Epidermal melanocyte (primary cell): ENCODE measurements around the gene MRPL36.
"Not testable (repeated sequence)": the region's sequence is repeated elsewhere in the genome, so short reads cannot be mapped to it uniquely, and the experiment has no call there.

Source experiments
- DNase-seq: peaks from one replicate; pipeline ENCODE4 v3.0.0; 2011; ENCODE audit warnings: low spot score; ENCODE audit not compliant: insufficient read length

MRPL36 gene

DNA sequence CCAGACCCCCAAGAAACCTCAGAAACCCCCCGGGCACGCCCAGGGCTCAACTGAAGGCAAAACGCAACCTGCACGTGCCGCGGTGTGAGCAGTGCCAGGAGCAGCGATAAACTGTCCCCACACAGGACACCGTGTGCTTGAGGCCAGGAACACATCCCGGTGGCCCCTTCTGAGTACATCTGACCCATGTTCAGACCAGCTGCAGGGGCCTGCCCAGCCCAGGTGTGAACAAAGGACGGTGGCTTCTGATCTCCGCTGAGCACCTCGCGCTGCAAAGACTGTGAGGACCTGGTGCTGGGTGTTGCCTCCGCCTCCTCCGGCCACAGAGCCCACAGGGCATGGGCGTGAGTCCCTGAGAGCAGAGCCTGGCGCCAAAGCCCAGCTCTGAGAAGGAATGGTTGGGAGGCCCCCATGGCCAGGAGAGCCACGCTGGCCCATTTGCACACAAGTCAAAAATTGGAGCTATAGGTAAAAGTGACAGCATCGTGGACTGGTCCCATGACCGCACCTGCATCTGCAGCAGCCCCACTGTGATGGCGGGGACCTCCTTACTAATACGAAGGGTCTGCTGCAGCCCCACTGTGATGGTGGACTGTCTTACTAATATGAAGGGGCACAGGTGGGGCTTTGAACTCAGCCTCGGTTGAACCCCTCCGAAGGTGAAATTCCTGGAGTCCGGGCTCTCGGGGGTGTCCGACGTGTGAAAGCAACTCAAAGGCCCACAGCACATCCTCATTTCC lies 33.0 kb upstream of the MRPL36 start:
- no peak for DNase-seq

DNA sequence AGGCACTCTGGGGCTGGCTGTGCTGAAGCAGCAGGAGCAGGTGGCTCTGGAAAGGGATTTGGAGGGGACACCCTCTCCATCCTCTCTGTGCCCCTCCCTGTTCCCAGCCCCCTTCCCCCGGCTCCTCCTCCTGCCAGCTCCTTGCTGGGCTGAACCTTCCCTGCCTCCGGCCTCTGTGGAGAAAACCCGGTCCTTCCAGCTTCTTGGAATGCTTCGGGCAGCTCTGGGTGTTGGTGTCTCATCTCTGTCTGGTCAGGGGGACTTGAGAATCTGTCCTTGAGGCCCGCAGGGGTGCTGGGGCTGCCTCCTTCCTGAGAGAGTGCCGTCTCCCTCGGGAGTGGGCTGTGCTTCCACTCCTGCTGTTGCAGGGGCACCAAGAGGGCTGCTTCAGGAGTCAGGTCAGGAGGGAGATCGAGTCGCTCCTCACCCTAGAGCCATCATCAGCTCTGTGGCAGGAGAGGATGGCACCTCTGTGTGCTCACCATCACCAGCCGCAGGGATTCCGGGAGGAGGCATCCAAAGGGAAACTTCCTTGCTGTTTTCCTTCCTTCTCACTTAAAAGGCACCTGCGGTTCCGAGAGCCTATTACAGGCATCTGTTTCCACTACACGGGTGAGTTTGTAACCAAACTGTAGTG lies 32.2 kb upstream of the MRPL36 start:
- DNase-seq, result no peak

DNA sequence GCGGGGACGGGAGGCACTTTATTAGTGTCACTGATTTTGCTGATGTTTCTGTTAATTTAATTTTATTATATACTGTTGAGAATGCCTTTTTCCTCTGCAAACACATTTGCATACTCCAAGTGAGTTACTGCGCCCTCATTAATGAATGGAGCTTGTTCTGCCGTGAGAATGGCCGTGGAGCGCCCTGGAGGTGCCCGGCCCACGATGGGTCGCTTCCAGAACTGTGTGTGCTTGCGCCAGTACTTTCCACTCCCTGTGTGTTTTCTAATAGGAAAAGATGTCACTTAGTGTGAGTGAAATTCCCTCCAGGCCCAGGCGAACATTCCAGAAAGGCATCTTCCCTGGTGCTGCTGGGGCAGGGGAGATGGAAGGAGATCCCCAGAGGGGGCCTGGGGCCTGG lies 31.6 kb upstream of the MRPL36 start:
- DNase-seq, result no peak

DNA sequence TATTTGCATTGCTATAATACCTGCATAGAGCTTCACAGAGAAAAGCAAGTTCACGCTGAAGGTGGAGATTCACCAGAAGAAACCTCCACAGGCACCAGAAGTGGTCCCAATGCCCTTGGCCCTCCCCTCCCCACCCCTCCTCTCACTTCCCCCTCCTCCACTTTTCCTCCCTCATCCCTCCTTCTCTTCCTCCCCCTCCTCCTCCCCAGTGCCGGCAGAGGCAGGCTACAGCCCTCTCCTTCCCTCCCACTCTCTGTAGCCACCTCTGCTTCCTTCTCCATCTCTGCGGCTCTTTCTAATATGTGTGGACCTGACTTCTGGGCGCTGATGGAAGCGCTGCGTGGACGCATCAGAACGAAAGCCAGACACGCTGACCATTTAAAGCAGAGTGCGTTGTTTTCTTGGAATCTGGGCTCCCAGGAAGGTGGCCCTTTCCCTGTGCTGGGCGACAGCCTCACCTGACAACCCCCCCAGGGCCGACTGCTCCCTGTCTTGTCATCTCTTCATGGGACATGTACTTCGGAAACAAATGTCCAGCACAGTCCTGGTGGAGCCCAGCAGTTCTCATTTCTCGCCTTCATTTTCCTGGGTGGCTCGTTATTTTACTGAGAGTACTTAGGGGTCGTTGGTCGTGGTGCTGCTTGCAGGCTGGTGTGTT lies 31.1 kb upstream of the MRPL36 start:
- DNase-seq, result no peak

GRCh38 chr5:1827886-1828397 lies 28.3 kb upstream of the MRPL36 start:
- no peak for DNase-seq

DNA sequence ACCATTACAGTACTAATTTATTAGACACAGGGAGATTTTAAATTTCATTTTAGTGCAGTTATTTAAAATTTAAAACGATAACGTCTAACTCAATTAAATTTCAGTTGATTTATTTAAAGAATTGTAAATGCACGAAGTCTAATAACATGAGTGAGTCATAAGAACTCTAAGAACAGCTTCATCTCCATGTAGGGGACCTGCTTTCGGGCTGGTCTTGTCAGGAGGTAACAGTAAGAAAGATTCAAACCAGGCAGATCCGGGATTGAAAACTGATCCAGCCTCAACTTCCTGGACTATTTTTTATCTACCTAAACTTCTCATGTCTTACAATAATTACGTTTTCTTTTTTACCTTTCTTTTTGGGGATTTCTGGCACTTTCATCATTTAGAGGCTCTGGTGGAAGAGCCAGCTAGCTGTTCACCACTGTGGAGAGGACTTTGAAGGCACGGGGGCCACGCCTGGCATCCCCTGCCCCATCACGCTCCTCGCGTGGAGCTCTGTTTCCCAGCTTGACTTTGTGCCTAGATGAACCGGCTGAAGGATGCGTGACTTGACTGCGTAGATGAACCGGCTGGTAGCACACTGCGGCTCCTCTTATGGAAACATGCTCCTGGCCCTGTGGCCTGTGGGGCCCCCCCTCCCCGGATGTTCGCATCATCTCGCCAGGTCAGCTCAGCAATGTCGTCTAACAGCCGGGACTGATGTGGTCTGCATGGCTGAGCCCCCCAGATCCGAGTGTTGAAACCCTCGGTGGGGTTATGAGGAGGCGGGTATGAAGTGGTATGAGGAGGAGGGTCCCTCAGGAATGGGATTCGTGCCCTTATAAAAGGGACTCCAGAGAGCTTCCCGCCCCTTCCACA lies 27.6 kb upstream of the MRPL36 start:
- no peak for DNase-seq

DNA sequence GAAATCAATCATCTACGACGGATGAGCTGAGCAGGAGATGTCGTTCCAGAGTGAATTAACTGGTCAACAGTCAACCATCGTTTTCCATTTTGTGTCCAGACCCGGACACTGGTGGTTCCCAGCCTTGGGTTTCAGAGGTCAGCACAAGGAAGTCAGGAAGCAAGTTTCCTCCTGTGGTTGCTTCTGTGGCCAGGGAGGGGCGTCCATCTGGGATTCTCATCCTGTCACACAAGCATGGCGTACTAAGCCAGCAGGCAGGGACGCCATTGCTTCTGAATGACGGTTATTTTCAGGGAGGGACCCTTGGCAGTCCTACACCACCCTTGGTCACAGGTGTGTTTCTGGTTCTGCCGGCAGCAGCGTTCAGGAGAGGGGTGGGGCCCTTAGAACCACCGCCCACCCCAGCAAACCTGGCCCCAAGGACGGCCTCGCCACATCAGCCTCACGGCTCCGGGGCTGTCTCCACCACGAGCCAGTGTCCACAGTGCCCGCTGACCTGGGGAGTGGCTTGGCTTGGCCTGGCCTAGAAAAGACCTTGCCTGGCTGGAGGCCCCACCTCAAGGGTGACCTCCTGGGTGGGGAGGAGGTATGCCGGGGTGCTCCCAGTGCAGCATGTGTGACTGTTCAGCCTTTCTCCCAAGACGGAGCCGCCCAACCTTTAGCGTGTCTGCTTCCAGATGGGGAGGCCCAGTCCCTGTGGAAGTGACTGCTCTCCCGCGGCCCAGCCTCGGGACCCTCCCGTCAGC lies 26.8 kb upstream of the MRPL36 start:
- no peak for DNase-seq

DNA sequence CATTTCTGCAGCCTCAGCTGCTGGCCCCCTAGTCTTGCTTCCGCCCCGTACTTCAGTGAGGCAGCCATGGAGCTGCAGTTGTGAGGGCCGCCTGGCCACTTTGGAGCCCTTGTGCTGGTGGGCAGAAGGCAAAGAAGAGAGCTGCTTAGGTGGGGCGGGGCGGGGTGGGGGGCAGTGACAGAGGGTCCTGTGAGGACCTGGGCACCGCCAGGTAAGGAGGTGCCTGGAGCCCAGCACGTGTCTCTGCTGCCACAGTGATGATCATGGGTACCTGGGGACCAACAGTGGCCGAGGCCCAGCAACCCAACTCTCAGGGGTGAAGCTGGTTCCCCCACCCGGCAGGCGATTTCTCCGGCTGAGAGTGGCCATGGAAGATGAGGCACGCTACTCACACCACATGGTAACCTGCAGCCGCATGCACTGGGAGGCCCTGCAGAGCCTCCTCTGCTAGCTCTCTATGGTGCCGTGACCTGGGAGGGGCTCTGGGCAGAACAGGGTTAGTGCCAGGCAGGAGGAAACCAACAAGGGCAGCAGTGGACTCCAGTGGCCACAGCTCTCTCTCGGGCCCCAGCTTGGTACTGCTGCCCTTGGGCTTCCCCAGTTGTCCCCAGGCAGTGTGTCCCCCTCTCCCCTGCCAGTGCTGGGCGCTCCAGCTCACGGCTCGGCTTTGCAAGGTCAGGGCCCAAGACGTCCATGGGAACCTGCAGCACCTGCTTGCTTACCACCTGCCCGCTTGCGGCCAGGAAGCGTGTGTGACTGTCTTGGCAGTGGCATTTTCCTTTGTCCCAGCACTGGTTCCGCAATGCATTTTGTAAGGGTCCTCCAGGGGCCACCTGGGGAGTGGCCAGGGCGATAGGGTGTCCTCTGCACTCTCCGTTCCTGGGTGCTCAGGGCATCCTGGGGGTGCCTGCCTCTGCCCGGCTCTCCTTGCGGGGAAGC lies 25.5 kb upstream of the MRPL36 start:
- no peak for DNase-seq

- no peak for DNase-seq
These were observed 24.6 kb upstream of the MRPL36 start for GRCh38 chr5:1824109-1824821.

DNA sequence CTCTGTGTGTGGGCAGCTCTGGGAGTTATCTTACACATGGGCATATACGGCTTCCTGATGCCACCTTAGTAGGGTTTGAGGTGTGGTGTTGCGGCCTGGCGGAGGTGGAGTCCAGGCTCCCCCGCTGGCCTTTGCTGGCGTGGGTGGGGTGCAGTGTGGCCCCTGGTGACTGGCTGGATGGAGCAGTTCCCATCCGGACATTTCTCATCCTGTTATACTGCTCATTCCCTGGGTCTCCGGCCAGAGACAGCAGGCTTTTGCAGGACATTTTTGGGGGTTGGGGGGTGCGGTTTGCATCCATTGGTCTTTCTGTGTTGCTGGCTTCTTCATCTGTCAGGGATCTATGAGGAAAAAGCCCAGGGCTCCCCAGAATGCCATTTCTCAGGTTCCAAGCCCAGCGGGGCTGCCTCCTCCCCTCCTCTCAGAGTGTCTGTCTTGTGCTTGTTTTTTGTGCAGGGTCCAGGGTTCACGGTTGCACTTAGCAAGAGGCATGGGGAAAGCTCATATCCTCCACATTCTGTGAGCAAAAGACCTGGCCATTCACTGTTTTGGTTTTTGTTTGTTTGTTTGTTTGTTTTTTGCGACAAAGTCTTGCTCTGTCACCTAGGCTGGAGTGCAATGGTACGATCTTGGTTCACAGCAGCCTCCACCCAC lies 23.9 kb upstream of the MRPL36 start:
- no peak for DNase-seq

DNA sequence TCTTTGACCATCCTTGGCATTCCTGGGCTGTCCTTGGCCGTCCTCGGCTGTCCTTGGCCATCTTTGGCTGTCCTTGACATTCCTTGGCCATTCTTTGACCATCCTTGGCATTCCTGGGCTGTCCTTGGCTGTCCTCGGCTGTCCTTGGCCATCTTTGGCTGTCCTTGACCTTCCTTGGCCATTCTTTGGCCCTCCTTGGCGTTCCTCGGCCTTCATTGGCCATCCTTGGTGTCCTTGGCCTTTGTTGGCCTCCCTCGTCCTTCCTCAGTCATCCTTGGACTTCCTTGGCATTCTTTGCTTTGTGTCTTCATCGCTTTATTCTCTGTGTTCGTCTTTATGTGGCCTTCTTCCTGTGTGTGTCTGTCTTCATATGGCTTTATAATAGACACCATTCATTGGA lies 22.2 kb upstream of the MRPL36 start:
- no peak for DNase-seq

GRCh38 chr5:1820926-1821325 lies 21.3 kb upstream of the MRPL36 start:
- DNase-seq, result no peak

GRCh38 chr5:1820381-1820780 lies 20.7 kb upstream of the MRPL36 start:
- no peak for DNase-seq

- no peak for DNase-seq
These were observed 19.8 kb upstream of the MRPL36 start for GRCh38 chr5:1819458-1819857.

DNA sequence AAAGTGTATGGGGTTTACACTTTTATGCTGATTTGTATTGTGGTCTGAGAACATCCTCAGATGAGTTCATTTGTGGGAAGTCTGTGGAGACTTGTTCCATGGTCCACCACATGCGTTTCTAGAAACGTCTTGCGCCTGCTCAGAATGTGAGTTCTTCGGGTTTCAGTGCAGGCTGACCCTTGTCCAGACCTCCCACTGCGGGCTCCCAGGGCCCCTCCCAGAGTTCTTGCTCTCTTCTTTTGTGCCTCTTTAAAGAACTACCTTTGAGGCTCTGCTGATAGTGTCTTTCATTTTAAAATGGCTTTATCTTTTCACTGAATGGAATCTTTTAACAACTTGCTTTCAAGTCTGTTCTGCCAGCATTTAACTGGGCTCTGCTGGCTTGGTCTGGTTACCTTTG lies 19.1 kb upstream of the MRPL36 start:
- no peak for DNase-seq

DNA sequence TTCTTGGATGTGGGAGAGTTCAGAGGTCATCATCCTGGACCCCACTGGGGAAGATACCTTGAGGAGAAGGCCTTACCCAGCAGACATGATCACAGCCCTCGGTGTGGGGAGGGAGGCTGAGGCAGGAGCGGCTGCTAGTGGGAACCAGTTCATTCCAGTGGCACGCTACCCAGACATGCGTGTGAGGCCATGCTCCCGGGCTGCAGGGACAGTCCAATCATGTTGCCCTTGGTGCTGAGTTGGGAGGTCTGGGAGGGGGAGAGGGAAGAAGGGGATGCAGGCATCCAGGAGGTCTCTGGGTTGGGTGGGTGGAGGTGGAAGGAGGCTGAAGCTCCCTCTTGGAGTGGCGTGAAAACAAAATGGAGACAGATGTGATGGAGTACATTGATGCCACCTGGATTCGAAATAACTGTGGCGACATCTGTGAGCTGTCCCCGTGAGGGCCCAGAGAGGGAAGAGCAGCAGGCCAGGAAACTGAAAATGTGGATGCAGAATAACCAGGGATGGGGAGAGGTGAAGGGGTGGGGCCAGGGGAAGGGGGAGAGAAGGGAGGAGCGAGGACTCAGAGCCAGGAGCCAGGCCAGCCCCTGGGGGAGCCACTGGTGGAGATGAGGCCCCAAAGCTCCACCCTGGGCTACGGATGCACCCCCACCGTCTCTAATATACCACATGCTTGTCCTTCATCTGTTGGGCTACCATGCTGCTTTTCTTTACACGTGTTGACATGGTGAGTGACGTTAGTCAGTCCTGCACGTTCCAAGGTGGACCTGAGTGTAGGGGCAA lies 17.8 kb upstream of the MRPL36 start:
- no peak for DNase-seq

DNA sequence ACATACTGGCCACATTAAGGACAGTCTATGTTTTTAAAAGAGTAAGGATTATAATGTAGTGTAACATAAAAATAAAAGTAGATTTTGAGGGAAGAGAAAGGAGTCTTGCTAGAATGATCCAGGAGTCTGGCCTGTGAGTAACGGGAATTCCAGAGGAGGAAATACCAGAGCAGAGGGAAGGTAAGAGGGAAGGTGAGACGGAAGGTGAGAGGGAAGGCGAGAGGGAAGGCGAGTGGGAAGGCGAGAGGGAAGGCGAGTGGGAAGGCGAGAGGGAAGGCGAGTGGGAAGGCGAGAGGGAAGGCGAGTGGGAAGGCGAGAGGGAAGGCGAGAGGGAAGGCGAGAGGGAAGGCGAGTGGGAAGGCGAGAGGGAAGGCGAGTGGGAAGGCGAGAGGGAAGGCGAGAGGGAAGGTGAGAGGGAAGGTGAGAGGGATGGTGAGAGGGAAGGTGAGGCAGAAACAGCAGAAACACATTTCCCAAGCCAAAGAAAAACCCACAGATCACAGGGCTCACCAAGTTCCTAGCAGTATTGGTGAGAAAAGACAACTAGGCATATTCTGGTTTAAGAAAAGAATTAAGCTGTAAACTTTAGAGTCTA lies 17.0 kb upstream of the MRPL36 start:
- DNase-seq, result not testable (repeated sequence)
